22Rv1 (cell line): ENCODE results near the gene ANO2.

Experiments
- H3K27ac ChIP-seq: fragments of 450-650 bp; 2 replicates; pipeline ENCODE4 v1.5.1; 2017
- ZFX ChIP-seq: fragments of 450-650 bp; IDR thresholded peaks from 2 replicates; pipeline ENCODE4 v1.6.1; 2017; ENCODE audit warnings: antibody characterized with exemption, borderline replicate concordance
- TF ChIP-seq, protein P1 (sequence below): fragments of 450-650 bp; IDR thresholded peaks from 2 replicates; pipeline ENCODE4 v1.5.1; 2017; ENCODE audit warnings: mild to moderate bottlenecking

The ANO2 gene

DNA sequence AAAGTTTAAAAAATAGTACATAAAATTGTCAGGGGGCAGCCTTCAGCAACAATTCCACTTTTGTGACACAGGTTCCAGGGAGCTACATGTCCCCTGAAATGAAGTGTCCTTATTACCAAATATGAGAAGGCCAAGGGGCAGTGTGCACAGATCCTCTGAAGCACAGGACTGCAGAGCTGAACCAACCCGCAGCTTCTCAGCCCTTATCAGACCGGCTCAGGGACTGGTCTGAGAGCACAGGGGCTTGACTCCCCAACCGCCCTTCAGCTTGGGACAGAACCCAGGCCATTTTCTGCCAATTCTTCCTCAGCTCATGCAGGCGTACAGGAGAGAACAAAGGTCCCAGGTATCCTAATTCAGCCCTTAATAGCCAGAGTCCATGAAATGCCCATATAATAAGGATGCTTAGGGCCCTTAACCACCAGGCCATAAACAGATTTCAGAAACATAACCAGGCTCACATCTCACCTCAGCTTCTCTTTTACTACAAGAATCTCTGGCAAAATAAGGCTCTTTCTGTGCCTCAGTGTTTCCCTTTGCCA lies 221.3 kb downstream of the ANO2 start:
- TF ChIP-seq ZFX, result no peak
- TF ChIP-seq, protein P1, sequence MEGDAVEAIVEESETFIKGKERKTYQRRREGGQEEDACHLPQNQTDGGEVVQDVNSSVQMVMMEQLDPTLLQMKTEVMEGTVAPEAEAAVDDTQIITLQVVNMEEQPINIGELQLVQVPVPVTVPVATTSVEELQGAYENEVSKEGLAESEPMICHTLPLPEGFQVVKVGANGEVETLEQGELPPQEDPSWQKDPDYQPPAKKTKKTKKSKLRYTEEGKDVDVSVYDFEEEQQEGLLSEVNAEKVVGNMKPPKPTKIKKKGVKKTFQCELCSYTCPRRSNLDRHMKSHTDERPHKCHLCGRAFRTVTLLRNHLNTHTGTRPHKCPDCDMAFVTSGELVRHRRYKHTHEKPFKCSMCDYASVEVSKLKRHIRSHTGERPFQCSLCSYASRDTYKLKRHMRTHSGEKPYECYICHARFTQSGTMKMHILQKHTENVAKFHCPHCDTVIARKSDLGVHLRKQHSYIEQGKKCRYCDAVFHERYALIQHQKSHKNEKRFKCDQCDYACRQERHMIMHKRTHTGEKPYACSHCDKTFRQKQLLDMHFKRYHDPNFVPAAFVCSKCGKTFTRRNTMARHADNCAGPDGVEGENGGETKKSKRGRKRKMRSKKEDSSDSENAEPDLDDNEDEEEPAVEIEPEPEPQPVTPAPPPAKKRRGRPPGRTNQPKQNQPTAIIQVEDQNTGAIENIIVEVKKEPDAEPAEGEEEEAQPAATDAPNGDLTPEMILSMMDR, result no peak
- H3K27ac ChIP-seq, result no peak overlapping the region

DNA sequence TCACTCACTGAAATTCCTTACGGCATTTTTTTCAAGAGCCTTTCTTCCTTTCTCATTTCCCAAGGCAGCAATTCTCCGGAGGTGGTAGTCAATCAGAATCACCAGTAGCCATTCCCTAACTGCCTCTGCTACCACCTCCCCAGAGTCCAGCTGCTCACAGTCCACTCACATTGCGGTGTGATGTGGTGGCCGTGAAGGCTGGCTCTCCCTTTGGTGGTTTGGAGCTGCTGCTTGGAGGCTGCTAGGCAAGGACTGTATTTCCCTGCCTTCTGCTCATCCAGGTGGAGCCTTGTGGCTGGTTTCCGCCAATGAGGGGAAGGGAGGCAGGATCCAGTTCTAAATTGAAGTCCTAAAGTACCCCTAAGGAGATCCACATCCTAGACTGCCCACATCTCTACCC lies 222.0 kb downstream of the ANO2 start:
- no peak for TF ChIP-seq ZFX
- TF ChIP-seq, protein P1, result no peak
- H3K27ac ChIP-seq, result no peak overlapping the region

DNA sequence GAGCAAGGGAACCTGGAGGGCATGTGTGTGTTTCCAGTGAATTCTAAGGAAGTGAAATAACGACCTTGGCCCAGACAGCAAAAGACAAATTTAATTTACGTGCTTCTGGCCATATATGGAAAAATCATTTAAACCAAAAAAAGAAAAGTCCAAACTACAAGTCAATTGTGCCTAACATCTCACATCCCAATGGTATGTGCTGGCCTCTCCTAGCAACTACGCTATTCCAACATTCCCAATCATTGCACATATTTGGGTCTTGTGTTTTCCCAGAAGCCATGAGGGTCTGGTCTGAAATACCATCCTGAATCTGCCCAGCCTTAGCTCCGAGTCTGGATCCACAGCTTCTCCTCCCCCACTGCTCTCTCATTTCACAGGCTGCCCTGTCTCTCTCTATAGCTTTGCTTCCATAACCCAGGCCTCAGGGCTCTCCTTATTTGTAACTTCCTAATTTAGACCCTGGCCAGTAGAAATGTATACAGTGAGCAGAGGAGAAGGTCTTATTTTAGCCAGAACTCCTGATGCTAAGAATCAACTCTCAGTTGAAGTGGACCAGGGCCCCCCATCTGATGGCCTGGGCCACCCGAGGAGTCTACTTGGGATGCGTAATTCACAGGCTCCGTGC lies 224.6 kb downstream of the ANO2 start:
- TF ChIP-seq ZFX, result no peak
- TF ChIP-seq, protein P1, result no peak
- H3K27ac ChIP-seq, result no peak overlapping the region

DNA sequence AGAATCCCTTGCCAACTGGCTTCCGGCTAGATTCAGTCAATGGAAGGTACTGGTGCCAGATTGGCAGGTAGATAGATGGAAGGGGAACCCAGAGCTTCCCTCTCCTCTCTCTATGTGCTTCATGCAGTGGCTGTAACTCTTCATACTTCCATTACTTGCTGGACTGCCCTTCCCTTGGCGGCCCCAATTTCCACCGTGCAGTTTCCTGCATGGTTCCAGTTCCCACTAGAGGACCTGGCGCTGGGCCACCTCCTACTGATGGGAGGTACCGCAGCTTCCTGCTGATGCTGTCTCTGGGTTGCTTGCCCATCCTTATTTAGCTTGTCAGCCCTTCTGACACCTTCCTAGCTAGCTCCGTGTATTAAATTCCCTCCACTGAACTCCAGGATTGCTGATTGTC lies 226.4 kb downstream of the ANO2 start:
- no peak overlapping the region for H3K27ac ChIP-seq
- TF ChIP-seq ZFX, result no peak
- TF ChIP-seq, protein P1, result no peak

DNA sequence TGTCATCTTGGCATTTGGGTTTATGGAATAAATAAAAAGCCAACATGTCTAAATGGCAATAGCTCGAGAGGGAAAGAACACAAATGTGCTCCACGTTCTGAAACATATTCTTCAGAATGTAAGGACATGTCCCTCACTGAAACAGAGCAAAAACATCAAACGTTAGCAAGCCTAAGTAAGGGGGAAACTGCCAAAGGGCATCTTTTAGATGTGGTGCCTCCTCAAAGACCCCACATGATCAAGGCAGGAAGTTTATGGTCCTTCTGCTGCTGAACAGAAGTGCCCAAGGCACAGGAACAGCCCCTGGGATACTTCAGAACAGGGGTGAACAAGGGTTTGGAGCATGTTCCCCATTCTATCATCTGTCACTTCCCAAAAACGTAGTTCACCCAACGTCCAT lies 227.0 kb downstream of the ANO2 start:
- TF ChIP-seq, protein P1, result no peak
- TF ChIP-seq ZFX, result no peak
- no peak overlapping the region for H3K27ac ChIP-seq

DNA sequence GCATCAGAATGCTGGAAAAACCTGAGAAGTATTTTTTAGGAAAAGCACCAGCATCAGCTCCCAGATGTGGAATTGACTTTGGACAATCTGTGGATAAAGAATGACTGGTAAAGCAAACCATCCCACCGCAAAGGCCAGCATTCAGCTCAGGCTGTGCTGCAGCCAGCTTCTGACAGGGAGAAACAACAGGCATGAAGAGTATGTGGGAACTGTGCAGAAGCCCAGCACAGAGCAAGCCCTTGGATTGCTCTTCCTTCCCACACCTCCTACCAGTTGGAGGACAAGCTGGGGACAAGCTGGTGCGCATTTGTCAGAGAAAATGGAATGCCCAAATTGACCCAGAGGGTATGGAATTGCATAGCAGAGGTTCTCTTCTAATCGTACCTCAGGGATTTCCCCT lies 228.1 kb downstream of the ANO2 start:
- H3K27ac ChIP-seq, result no peak overlapping the region
- TF ChIP-seq ZFX, result no peak
- TF ChIP-seq, protein P1, result no peak

DNA sequence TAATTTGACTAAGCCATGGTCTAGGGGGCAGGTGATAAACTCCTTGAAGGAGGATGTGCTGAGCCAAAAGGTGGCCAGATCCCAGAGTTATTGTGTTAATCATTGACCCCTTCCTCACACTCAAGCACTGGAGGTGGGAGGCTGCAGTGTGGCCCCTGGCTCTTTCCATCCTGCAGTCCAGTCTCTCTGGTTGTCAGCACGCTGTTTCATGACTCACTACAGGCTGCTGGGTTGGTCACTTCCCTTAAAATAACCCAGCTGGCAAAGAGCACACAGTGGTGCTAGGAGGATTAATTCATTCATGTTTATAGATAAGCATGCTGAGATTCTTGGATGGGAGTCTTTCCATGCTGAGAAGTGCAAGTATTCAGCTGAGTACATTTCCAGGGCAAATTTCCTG lies 228.9 kb downstream of the ANO2 start:
- TF ChIP-seq ZFX, result no peak
- TF ChIP-seq, protein P1, result no peak
- no peak overlapping the region for H3K27ac ChIP-seq
